GM23338 (cell line): ENCODE data around the gene FEV. TPM values are rescaled to one million over a fixed set of nuclear protein-coding genes. Genes with fewer than 3 reads are reported as not detected.
A peak's percentile ranks its signal among the peaks of the same experiment; 100 is the strongest.

Source experiments
- ATAC-seq: fragments of 200-7000 bp; cut with Tn5 transposase; 3 replicates; pipeline ENCODE4 v1.9.1; 2020
- DNase-seq: peaks from one replicate; pipeline ENCODE4 v3.0.0-alpha.2; 2015; ENCODE audit warnings: low spot score
- H2AFZ ChIP-seq: fragments of 200-600 bp; sonication (generic); 2 replicates; pipeline ENCODE4 v1.8.0; 2016; ENCODE audit warnings: antibody characterized with exemption, mild to moderate bottlenecking, moderate library complexity
- H3F3A ChIP-seq: fragments of 200-600 bp; sonication (generic); replicated peaks from 2 replicates; pipeline ENCODE4 v1.8.0; 2017; ENCODE audit warnings: antibody characterized with exemption, mixed run types, low read depth
- H3K27ac ChIP-seq: fragments of 200-600 bp; sonication (generic); 2 replicates; pipeline ENCODE4 v1.6.1; 2016; ENCODE audit warnings: low read depth
- H3K27me3 ChIP-seq: fragments of 200-600 bp; sonication (generic); 2 replicates; pipeline ENCODE4 v1.8.0; 2016; ENCODE audit warnings: mild to moderate bottlenecking, mixed run types, moderate library complexity; ENCODE audit not compliant: insufficient read depth
- H3K36me3 ChIP-seq: fragments of 200-600 bp; sonication (generic); 2 replicates; pipeline ENCODE4 v1.8.0; 2016; ENCODE audit warnings: mild to moderate bottlenecking; ENCODE audit not compliant: insufficient read depth
- H3K4me1 ChIP-seq: fragments of 200-600 bp; sonication (generic); 2 replicates; pipeline ENCODE4 v1.8.0; 2016; ENCODE audit warnings: mild to moderate bottlenecking, moderate library complexity; ENCODE audit not compliant: insufficient read depth
- H3K4me2 ChIP-seq: fragments of 200-600 bp; sonication (generic); 2 replicates; pipeline ENCODE4 v1.7.1; 2017; ENCODE audit warnings: mixed run types
- H3K4me3 ChIP-seq: fragments of 200-600 bp; sonication (generic); 2 replicates; pipeline ENCODE4 v1.6.1; 2016; ENCODE audit warnings: mixed run types
- H3K79me2 ChIP-seq: fragments of 200-600 bp; sonication (generic); replicated peaks from 2 replicates; pipeline ENCODE4 v1.8.0; 2017; ENCODE audit warnings: mild to moderate bottlenecking; ENCODE audit not compliant: insufficient read depth
- H3K9me2 ChIP-seq: fragments of 200-600 bp; sonication (generic); 2 replicates; pipeline ENCODE4 v1.8.0; 2017; ENCODE audit not compliant: insufficient read depth
- H4K20me1 ChIP-seq: fragments of 200-600 bp; sonication (generic); replicated peaks from 2 replicates; pipeline ENCODE4 v1.8.0; 2017; ENCODE audit warnings: mild to moderate bottlenecking; ENCODE audit not compliant: insufficient read depth
- H3K27ac Mint-ChIP-seq: 2 replicates; pipeline ENCODE4 v1.8.0; 2020; ENCODE audit warnings: inconsistent platforms, mild to moderate bottlenecking, moderate library complexity, mixed read lengths
- H3K27me3 Mint-ChIP-seq: 3 replicates; pipeline ENCODE4 v1.8.0; 2022; ENCODE audit warnings: low read depth, mild to moderate bottlenecking, moderate library complexity, mixed read lengths, inconsistent platforms; ENCODE audit not compliant: insufficient read depth, poor library complexity
- H3K36me3 Mint-ChIP-seq: 3 replicates; pipeline ENCODE4 v1.8.0; 2021; ENCODE audit warnings: low read depth, mild to moderate bottlenecking, inconsistent platforms, moderate library complexity, mixed read lengths
- H3K4me1 Mint-ChIP-seq: 3 replicates; pipeline ENCODE4 v1.8.0; 2020; ENCODE audit warnings: mild to moderate bottlenecking, inconsistent platforms, mixed read lengths
- H3K4me3 Mint-ChIP-seq: 3 replicates; pipeline ENCODE4 v1.8.0; 2021; ENCODE audit warnings: moderate library complexity, mild to moderate bottlenecking, inconsistent platforms, mixed read lengths
- H3K9me3 Mint-ChIP-seq: 3 replicates; pipeline ENCODE4 v1.8.0; 2020; ENCODE audit warnings: moderate library complexity, mild to moderate bottlenecking, inconsistent platforms, mixed read lengths
- EZH2 ChIP-seq: fragments of 200-600 bp; sonication (generic); IDR thresholded peaks from one replicate; pipeline ENCODE4 v1.8.0; 2017; ENCODE audit warnings: antibody characterized with exemption, mild to moderate bottlenecking, low read depth; ENCODE audit not compliant: unreplicated experiment
- EZH2phosphoT487 ChIP-seq: fragments of 200-600 bp; sonication (generic); IDR thresholded peaks from one replicate; pipeline ENCODE4 v1.8.1; 2018; ENCODE audit warnings: antibody characterized with exemption; ENCODE audit not compliant: unreplicated experiment
- ZNF462 ChIP-seq: fragments of 250-450 bp; sonication (Bioruptor Pico); IDR thresholded peaks from 2 replicates; pipeline ENCODE4 v1.5.0; 2020; ENCODE audit warnings: mild to moderate bottlenecking, moderate library complexity
- polyA plus RNA-seq: library from polyadenylated mRNA; unstranded; fragments of >200 nt; fragmentation: Nextera tagmentation; extraction: Ambion mirVana; gene quantifications from 2 replicates; pipeline ENCODE4 v1.2.1, GENCODE V29; 2016
- total RNA-seq: library from RNA; depleted of rRNA; stranded (reverse); fragments of >200 nt; shearing (Covaris generic); gene quantifications from 2 replicates; pipeline ENCODE4 v1.2.3, GENCODE V29; 2014
- TF ChIP-seq, protein P1 (sequence below): IDR thresholded peaks from one replicate; pipeline ENCODE4 v1.6.1; 2018; ENCODE audit warnings: antibody characterized with exemption; ENCODE audit not compliant: unreplicated experiment

FEV gene
- total and polyA plus RNA-seq, 2 experiments from 2014 or later: not detected

DNA sequence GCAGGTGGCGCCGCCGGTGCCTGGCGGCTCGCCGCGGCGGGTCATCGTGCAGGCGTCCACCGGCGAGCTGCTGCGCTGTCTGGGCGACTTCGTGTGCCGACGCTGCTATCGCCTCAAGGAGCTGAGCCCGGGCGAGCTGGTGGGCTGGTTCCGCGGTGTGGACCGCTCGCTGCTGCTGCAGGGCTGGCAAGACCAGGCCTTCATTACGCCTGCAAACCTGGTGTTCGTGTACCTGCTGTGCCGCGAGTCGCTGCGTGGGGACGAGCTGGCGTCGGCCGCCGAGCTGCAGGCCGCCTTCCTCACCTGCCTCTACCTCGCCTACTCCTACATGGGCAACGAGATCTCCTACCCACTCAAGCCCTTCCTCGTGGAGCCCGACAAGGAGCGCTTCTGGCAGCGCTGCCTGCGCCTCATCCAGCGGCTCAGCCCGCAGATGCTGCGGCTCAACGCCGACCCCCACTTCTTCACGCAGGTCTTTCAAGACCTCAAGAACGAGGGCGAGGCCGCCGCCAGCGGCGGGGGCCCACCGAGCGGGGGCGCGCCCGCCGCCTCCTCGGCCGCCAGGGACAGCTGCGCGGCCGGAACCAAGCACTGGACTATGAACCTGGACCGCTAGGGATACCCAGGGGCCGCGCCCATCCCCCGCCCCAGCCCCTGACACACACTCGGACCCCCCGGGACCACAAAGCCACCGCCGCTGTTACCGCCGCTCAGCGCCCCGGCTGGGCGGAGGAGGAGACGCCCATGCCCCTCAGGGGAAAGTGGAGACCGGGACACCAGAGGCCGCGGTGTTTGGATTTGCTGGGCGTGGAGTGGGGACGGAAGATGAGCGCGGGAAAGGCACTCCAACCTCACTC lies 24.4 kb downstream of the FEV start (continued):
- TF ChIP-seq, protein P1, sequence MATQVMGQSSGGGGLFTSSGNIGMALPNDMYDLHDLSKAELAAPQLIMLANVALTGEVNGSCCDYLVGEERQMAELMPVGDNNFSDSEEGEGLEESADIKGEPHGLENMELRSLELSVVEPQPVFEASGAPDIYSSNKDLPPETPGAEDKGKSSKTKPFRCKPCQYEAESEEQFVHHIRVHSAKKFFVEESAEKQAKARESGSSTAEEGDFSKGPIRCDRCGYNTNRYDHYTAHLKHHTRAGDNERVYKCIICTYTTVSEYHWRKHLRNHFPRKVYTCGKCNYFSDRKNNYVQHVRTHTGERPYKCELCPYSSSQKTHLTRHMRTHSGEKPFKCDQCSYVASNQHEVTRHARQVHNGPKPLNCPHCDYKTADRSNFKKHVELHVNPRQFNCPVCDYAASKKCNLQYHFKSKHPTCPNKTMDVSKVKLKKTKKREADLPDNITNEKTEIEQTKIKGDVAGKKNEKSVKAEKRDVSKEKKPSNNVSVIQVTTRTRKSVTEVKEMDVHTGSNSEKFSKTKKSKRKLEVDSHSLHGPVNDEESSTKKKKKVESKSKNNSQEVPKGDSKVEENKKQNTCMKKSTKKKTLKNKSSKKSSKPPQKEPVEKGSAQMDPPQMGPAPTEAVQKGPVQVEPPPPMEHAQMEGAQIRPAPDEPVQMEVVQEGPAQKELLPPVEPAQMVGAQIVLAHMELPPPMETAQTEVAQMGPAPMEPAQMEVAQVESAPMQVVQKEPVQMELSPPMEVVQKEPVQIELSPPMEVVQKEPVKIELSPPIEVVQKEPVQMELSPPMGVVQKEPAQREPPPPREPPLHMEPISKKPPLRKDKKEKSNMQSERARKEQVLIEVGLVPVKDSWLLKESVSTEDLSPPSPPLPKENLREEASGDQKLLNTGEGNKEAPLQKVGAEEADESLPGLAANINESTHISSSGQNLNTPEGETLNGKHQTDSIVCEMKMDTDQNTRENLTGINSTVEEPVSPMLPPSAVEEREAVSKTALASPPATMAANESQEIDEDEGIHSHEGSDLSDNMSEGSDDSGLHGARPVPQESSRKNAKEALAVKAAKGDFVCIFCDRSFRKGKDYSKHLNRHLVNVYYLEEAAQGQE: no peak

DNA sequence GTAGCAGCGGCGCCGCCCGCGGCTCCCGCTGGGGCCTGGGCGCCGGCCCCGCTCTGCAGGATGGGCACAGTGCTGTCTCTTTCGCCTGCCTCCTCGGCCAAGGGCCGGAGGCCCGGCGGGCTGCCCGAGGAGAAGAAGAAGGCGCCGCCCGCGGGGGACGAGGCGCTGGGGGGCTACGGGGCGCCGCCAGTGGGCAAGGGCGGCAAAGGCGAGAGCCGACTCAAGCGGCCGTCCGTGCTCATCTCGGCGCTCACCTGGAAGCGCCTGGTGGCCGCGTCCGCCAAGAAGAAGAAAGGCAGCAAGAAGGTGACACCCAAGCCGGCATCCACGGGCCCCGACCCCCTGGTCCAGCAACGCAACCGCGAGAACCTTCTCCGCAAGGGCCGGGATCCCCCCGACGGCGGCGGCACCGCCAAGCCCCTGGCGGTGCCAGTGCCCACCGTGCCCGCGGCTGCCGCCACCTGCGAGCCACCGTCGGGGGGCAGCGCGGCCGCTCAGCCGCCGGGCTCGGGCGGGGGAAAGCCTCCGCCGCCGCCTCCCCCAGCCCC lies 25.1 kb downstream of the FEV start:
- TF ChIP-seq ZNF462 (no peak), EZH2phosphoT487 (peak; percentile 74), EZH2 (peak; percentile 83)
- Histone ChIP-seq H3K79me2 (no peaks in the 10 kb centered on the region), H3K27ac (no peak overlapping the region), H3K9me2 (no peaks in the 10 kb centered on the region), H4K20me1 (no peaks in the 10 kb centered on the region; the same call in 1 of the 2 replicates), H3F3A (peaks cover 8% of the 10 kb centered on the region), H3K27me3 (peaks cover 83% of the 10 kb centered on the region), H2AFZ (peak overlapping the region; percentile 63), H3K4me3 (peak overlapping the region; percentile 83), H3K36me3 (no peaks in the 10 kb centered on the region), H3K4me1 (peaks cover 26% of the 10 kb centered on the region), H3K4me2 (peak overlapping the region; percentile 95)
- no peak for ATAC-seq
- H3K36me3 Mint-ChIP-seq: no peaks in the 10 kb centered on the region; the same call in 2 of the 3 replicates
- no peaks in the 10 kb centered on the region for H3K9me3 Mint-ChIP-seq
- DNase-seq: peak; percentile 28
- no peak overlapping the region for H3K27ac Mint-ChIP-seq
- H3K4me1 Mint-ChIP-seq: peaks cover 32% of the 10 kb centered on the region
- peaks cover 65% of the 10 kb centered on the region for H3K27me3 Mint-ChIP-seq
- H3K4me3 Mint-ChIP-seq: no peak overlapping the region; the same call in 2 of the 3 replicates
